Fibroblast of lung (primary cell): ENCODE measurements around the gene SORCS2. TPM values are rescaled to one million over a fixed set of nuclear protein-coding genes. Genes with fewer than 3 reads are reported as not detected.
A peak's percentile ranks its signal among the peaks of the same experiment; 100 is the strongest.

Experiments
- DNase-seq, 2 donors: peaks; one replicate each; pipeline versions ENCODE4 v3.0.0 to v3.0.0-alpha.2; 2010; ENCODE audit warnings: low read depth in 2 of 2
- H2AFZ ChIP-seq: 2 replicates; pipeline ENCODE4 v1.5.1; 2012; ENCODE audit warnings: low read length, control low read depth, inconsistent platforms
- H3K27ac ChIP-seq: 2 replicates; pipeline ENCODE4 v1.5.1; 2011; ENCODE audit warnings: low read length, control low read depth; ENCODE audit not compliant: insufficient read depth
- H3K27me3 ChIP-seq: 2 replicates; pipeline ENCODE4 v1.5.1; 2011; ENCODE audit warnings: mild to moderate bottlenecking, low read length; ENCODE audit not compliant: control insufficient read depth, insufficient read depth
- H3K36me3 ChIP-seq: 2 replicates; pipeline ENCODE4 v1.5.1; 2011; ENCODE audit warnings: low read length; ENCODE audit not compliant: control insufficient read depth, insufficient read depth
- H3K4me1 ChIP-seq: 2 replicates; pipeline ENCODE4 v1.5.1; 2011; ENCODE audit warnings: low read length; ENCODE audit not compliant: control insufficient read depth, insufficient read depth; ENCODE audit errors: extremely low read depth
- H3K4me2 ChIP-seq: 2 replicates; pipeline ENCODE4 v1.5.1; 2011; ENCODE audit warnings: low read length, control low read depth; ENCODE audit not compliant: insufficient read depth; ENCODE audit errors: extremely low read depth
- H3K4me3 ChIP-seq, 4 experiments: fragments of 200-600 bp in 1 of 4; sonication (generic) in 1 of 4; replicated peaks in 1 of 4; 2 replicates each; pipeline ENCODE4 v1.5.1; 2011 to 2016; ENCODE audit warnings: low read length in 4 of 4, low read depth in 3 of 4, mild to moderate bottlenecking in 3 of 4, control low read depth in 2 of 4, inconsistent platforms in 1 of 4, mixed read lengths in 1 of 4; ENCODE audit not compliant: insufficient read depth in 1 of 4; ENCODE audit errors: control extremely low read depth in 1 of 4
- H3K79me2 ChIP-seq: 2 replicates; pipeline ENCODE4 v1.5.1; 2012; ENCODE audit warnings: mild to moderate bottlenecking, low read length, inconsistent platforms; ENCODE audit not compliant: control insufficient read depth, insufficient read depth
- H3K9ac ChIP-seq: 2 replicates; pipeline ENCODE4 v1.5.1; 2011; ENCODE audit warnings: mild to moderate bottlenecking, low read length, control low read depth; ENCODE audit not compliant: insufficient read depth
- H3K9me3 ChIP-seq: 2 replicates; pipeline ENCODE4 v1.5.1; 2012; ENCODE audit warnings: low read depth, low read length; ENCODE audit not compliant: control insufficient read depth, insufficient read depth
- H4K20me1 ChIP-seq: 2 replicates; pipeline ENCODE4 v1.5.1; 2011; ENCODE audit warnings: low read length; ENCODE audit not compliant: control insufficient read depth, insufficient read depth; ENCODE audit errors: extremely low read depth
- EZH2 ChIP-seq: IDR thresholded peaks from 2 replicates; pipeline ENCODE4 v1.5.1; 2012; ENCODE audit warnings: low read length, control low read depth, mild to moderate bottlenecking; ENCODE audit errors: missing control alignments
- polyA plus RNA-seq, 2 donors: library from polyadenylated mRNA; depleted of rRNA in 1 of 2; stranded (reverse) in 1 of 2; unstranded in 1 of 2; fragments of >200 nt; gene quantifications; 2 replicates each; pipeline ENCODE4 v1.2.1, GENCODE V29; 2011 to 2012; ENCODE audit warnings: missing spikeins in 1 of 2
- total RNA-seq: library from RNA; depleted of rRNA; stranded (reverse); fragments of >200 nt; gene quantifications from 2 replicates; pipeline ENCODE4 v1.2.1, GENCODE V29; 2014
- TF ChIP-seq, protein P1 (sequence below), 2 donors: IDR thresholded peaks in 1 of 2; conservative IDR thresholded peaks in 1 of 2; 1 replicate in 1 of 2; 2 replicates in 1 of 2; pipeline ENCODE4 v1.5.1; 2011 to 2012; ENCODE audit warnings: low read length in 2 of 2, control low read depth in 1 of 2, inconsistent platforms in 1 of 2, low read depth in 1 of 2, mild to moderate bottlenecking in 1 of 2

The SORCS2 gene
- total and polyA plus RNA-seq, 2 donors (not counting 1 experiment from before 2014, with no cell fraction given): 0.17 to 0.41 TPM

GRCh38 chr4:7584606-7585159, 392.3 kb downstream of the SORCS2 start:
- Histone ChIP-seq H2AFZ (no peak overlapping the region), H3K36me3 (no peaks in the 10 kb centered on the region), H4K20me1 (no peaks in the 10 kb centered on the region), H3K4me1 (no peaks in the 10 kb centered on the region), H3K4me2 (no peak overlapping the region), H3K4me3 (no peak overlapping the region), H3K9me3 (no peaks in the 10 kb centered on the region), H3K79me2 (no peaks in the 10 kb centered on the region), H3K27me3 (no peaks in the 10 kb centered on the region), H3K27ac (no peak overlapping the region), H3K9ac (no peak overlapping the region)
- DNase-seq: no peak
- TF ChIP-seq EZH2: no peak
- TF ChIP-seq, protein P1, sequence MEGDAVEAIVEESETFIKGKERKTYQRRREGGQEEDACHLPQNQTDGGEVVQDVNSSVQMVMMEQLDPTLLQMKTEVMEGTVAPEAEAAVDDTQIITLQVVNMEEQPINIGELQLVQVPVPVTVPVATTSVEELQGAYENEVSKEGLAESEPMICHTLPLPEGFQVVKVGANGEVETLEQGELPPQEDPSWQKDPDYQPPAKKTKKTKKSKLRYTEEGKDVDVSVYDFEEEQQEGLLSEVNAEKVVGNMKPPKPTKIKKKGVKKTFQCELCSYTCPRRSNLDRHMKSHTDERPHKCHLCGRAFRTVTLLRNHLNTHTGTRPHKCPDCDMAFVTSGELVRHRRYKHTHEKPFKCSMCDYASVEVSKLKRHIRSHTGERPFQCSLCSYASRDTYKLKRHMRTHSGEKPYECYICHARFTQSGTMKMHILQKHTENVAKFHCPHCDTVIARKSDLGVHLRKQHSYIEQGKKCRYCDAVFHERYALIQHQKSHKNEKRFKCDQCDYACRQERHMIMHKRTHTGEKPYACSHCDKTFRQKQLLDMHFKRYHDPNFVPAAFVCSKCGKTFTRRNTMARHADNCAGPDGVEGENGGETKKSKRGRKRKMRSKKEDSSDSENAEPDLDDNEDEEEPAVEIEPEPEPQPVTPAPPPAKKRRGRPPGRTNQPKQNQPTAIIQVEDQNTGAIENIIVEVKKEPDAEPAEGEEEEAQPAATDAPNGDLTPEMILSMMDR (conservative IDR thresholded peaks at IDR 0.05 in 1 of 2, IDR thresholded peaks at IDR 0.05 in 1 of 2; ENCODE audit: low read depth in 1 of 2, low read length in 2 of 2): no peak

GRCh38 chr4:7585768-7586167, 393.4 kb downstream of the SORCS2 start:
- Histone ChIP-seq H3K4me2 (no peak overlapping the region), H3K79me2 (no peaks in the 10 kb centered on the region), H3K9me3 (no peaks in the 10 kb centered on the region), H2AFZ (no peak overlapping the region), H3K27ac (no peak overlapping the region), H3K4me1 (no peaks in the 10 kb centered on the region), H3K4me3 (no peak overlapping the region), H3K9ac (no peak overlapping the region), H3K36me3 (no peaks in the 10 kb centered on the region), H3K27me3 (no peaks in the 10 kb centered on the region), H4K20me1 (no peaks in the 10 kb centered on the region)
- TF ChIP-seq, protein P1 (conservative IDR thresholded peaks at IDR 0.05 in 1 of 2, IDR thresholded peaks at IDR 0.05 in 1 of 2; ENCODE audit: low read depth in 1 of 2, low read length in 2 of 2): no peak
- DNase-seq: peak in 1 of 2 donors; percentile 48

DNA sequence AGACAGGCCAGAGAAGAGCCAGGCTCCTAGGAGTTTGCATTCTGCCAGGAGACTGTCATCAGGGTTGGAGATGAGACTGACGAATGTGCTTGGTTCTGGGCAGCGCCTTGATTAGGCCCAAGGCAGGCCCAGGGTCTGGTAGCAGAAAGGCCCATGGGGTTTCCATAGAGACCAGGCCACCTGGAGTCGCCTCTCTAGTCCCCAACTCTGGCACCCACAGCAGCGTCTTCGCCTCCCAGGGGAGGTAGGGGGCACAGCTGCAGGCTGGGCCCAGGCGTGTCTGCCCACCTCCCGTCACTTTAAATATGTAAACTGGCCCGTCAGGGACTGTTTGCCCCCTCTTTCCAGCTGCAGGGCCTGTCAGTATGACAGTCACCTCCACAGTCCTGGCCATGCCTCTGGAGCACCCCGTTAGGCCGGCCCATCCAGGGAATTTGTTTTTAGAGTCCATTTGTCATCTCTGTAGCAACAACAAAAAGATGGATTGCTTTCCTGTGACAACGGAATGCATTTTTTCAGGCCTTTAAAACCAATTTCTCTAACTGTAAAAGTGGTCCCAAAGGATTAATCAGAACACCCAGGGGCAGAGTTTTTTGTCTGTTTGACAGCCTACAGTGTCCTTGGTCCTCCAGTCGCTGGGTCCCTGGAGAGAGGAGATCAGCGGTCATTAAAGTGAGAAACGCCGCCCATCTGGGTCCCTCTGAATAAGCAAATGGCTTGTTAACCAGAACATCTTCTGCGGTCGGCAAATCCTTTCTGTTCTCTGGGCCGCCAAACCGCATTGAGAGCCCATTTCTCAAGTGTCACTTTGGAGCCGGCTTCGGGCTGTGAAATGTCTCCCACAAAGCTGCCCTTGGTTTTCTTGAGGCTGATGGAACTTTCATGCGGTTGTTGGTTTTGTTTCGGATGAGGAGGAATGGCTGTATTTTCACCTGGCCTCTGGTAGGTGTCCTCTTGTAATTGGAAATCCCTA, 395.4 kb downstream of the SORCS2 start:
- TF ChIP-seq, protein P1 (conservative IDR thresholded peaks at IDR 0.05 in 1 of 2, IDR thresholded peaks at IDR 0.05 in 1 of 2; ENCODE audit: low read depth in 1 of 2, low read length in 2 of 2): no peak
- TF ChIP-seq EZH2: no peak
- Histone ChIP-seq H4K20me1 (no peaks in the 10 kb centered on the region), H3K4me3 (no peak overlapping the region), H2AFZ (no peak overlapping the region), H3K27ac (no peak overlapping the region), H3K79me2 (no peaks in the 10 kb centered on the region), H3K27me3 (no peaks in the 10 kb centered on the region), H3K36me3 (no peaks in the 10 kb centered on the region), H3K9ac (no peak overlapping the region), H3K9me3 (no peaks in the 10 kb centered on the region), H3K4me1 (no peaks in the 10 kb centered on the region), H3K4me2 (no peak overlapping the region)
- peak in 1 of 2 donors; percentile 74 for DNase-seq
